ENCODE measurements around the gene IFITM2. TPM values are rescaled to one million over a fixed set of nuclear protein-coding genes. Genes with fewer than 3 reads are reported as not detected.

The IFITM2 gene
- total RNA-seq, 1 donor from 2014 or later = 39.9 TPM

DNA sequence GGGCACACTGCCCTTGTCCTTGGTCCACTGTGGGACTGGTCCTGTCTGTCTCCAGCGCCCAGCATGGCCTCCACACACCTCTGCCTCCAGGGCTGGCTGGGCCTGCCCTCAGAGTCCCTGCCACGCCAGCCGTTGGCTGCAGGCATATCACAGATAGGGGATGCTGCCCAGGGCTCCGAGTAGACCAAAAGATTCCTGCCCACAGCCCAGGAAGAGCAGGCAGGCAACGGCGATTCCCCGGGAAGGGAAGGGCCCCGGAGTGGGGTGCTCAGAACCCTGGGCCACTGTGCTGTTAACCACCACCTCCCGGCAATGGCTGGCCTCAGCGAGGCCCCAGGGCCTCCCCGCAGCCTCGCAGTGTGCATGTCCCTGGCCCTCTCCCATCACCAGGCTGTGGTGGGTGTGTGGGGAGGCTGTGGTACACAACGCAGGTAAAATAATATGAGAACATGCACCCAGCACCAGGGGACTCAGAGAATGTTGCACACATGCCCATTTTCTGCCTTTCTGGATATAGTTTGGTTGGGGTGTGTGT, 10.5 kb upstream of the IFITM2 start:
- TF ChIP-seq, protein P1, sequence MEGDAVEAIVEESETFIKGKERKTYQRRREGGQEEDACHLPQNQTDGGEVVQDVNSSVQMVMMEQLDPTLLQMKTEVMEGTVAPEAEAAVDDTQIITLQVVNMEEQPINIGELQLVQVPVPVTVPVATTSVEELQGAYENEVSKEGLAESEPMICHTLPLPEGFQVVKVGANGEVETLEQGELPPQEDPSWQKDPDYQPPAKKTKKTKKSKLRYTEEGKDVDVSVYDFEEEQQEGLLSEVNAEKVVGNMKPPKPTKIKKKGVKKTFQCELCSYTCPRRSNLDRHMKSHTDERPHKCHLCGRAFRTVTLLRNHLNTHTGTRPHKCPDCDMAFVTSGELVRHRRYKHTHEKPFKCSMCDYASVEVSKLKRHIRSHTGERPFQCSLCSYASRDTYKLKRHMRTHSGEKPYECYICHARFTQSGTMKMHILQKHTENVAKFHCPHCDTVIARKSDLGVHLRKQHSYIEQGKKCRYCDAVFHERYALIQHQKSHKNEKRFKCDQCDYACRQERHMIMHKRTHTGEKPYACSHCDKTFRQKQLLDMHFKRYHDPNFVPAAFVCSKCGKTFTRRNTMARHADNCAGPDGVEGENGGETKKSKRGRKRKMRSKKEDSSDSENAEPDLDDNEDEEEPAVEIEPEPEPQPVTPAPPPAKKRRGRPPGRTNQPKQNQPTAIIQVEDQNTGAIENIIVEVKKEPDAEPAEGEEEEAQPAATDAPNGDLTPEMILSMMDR (IDR thresholded peaks at IDR 0.05; ENCODE audit: insufficient read depth, low read length, poor library complexity, severe bottlenecking) = no peak
- no peaks in the 10 kb centered on the region for H3K36me3 ChIP-seq (ENCODE audit: control insufficient read depth, insufficient read depth, low read length)
- DNase-seq (ENCODE audit: low read depth) = no peak
- no peak overlapping the region for H3K4me3 ChIP-seq (ENCODE audit: low read depth, low read length)
- H3K27me3 ChIP-seq (ENCODE audit: control insufficient read depth, insufficient read depth, low read length) = peaks cover 32% of the 10 kb centered on the region

DNA sequence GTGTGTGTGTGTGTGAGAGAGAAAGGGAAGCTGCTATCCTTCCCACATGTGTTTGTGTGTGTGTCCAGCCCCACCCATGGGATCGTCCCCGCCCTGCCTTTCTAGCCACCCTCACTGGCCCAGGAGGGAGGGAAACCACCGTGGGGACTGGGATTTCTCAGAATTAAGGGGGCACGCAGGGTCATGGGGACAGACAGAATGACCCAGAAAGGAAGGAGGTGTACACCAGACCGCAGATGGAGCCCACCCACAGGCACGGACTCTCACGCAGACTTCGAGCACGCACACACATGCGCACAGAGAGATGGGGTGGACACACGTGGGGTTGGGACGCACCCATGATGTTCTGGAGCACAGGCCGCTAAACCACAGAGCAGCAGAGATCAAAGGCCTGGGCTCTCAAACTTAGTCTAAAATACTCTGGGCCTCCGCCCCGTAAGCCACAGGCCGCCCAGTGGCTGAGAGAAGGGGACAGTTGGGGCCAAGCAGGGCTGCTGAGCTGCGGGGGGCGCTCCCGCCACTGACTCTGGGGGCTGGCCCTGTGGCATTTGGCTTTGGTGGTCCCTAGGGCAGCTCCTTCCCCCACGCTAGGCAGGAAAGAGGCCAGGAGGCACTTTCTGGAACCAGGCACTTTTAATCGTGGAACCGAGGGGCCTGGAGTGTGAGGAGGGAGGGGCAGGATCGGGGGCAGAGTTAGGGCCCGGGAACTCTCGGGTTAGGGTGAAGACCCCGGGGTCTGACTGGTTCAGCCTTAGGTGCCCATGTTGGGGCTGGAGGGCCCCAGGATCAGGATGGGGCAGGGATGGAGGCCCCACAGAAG, 9.8 kb upstream of the IFITM2 start:
- H3K27me3 ChIP-seq (ENCODE audit: control insufficient read depth, insufficient read depth, low read length) = peaks cover 32% of the 10 kb centered on the region
- DNase-seq (ENCODE audit: low read depth) = no peak
- no peaks in the 10 kb centered on the region for H3K36me3 ChIP-seq (ENCODE audit: control insufficient read depth, insufficient read depth, low read length)
- H3K4me3 ChIP-seq (ENCODE audit: low read depth, low read length) = no peak overlapping the region
- TF ChIP-seq, protein P1 (IDR thresholded peaks at IDR 0.05; ENCODE audit: insufficient read depth, low read length, poor library complexity, severe bottlenecking) = no peak

DNA sequence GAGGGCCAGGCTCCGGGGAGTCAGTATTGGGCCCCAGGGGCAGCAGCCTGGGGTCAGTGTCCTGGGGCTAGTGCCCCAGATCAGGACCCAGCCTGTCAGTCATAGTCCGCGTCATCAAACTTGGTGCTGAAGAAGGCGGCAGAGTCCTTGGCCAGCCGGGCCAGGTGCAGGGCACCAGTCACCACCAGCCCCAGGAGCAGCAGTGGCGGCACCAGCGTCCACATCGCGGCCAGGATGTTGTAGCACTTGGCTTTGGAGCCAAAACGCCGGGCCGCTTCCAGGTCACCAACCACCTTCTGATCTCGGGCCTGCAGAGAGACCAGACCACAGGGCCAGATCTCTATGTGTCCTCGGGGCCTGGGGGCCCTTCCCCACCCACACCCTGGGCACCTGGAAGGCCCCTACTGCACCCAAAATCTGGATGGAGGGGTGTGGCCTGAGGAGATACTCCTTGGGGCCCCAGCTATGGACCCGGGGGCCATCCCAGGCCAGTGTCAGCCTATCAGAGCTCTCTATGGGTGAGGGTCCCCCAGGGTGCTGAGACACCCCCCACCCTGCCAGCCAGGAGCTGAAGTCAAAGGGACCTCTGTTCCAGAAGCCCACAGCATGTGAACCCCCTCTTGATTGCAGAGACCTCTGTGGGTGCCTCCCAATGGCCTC, 9.1 kb upstream of the IFITM2 start:
- H3K27me3 ChIP-seq (ENCODE audit: control insufficient read depth, insufficient read depth, low read length) = peaks cover 32% of the 10 kb centered on the region
- no peaks in the 10 kb centered on the region for H3K36me3 ChIP-seq (ENCODE audit: control insufficient read depth, insufficient read depth, low read length)
- H3K4me3 ChIP-seq (ENCODE audit: low read depth, low read length) = no peak overlapping the region
- no peak for DNase-seq (ENCODE audit: low read depth)
- TF ChIP-seq, protein P1 (IDR thresholded peaks at IDR 0.05; ENCODE audit: insufficient read depth, low read length, poor library complexity, severe bottlenecking) = no peak

DNA sequence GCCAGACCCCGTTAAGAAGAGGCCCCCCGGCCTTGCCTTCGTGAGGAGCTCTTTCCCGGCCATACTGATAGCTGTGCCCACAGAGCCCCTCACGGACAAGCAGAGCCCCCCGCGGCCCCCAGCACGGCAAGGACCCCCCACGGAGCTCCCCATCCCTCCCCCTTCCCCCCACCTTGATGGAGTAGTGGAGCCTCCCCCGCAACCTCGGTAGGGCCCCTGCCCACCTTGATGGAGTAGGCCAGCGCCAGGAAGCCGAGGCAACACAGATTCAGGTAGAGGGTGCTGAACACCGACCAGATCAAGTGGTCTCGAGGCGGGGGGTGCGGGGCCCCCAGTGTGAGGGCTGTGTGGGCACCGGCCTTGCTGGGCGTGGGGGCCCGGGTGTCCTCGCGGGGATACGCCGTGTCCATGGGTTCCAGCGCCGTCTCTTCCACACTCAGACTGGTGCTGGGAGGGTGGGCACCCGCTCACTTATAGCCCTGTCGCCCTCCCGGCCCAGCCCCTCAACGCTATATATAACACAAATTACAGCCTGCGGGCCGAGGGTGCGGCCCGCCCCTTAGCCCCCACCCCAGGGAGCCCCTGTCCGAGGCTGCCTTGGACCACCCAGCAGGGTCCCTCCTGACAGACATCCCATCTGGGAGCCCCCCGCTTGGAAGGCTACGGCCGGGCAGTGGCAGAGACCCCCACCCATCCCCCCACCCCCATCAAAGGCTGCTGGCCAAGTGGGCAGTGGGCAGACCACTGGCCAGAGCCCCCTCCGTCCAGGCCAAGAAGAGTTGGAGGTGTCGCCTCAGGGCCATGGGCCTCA, 8.3 kb upstream of the IFITM2 start, which contains the start of gene IFITM5:
Gene IFITM5, minus strand, starts transcription at position 446 of the 811 bp plus-strand sequence. Its CDS starts 36 bp downstream, at position 410.
- TF ChIP-seq, protein P1 (IDR thresholded peaks at IDR 0.05; ENCODE audit: insufficient read depth, low read length, poor library complexity, severe bottlenecking) = no peak
- H3K4me3 ChIP-seq (ENCODE audit: low read depth, low read length) = no peak within 1 kb of the TSS
- DNase-seq (ENCODE audit: low read depth) = no peak

DNA sequence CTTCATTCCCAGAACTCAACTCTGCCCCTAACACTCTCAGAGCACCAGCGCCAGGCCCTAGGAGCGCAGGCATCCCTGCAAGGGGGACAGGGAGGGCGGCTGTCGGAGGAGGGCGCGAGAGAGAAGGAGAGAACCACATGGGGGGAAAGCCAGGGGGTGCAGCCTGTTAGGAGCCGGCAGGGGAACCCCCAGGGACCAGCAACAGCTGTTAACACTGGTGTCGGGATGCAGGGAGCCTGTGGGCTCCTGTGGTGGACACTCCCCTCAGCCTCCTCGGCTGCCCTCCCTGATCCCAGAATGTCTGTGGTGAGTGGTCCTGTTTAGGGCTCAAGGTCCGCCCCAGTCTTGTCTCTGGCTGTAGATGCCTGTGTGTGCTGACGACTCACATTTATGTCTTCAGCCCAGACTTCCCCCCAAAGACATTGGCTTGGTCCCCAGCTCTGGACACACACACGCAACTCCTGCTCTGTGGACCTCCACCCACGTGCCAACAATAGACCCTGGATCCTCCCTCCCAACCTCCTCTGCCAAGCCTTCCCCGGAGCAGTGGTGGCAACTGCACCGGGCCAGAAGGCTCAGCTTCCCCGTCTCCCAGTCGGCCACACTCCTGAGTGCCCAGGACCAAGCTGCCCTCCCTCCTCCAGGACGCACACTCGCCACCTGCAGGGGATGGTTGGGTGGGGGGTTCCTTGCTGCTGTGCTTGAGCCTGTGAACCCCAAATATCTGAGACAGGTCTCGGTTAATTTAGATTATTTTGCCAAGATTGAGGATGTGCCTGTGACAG, 7.5 kb upstream of the IFITM2 start:
- Histone ChIP-seq H3K36me3 (ENCODE audit: control insufficient read depth, insufficient read depth, low read length) (no peaks in the 10 kb centered on the region), H3K4me3 (ENCODE audit: low read depth, low read length) (no peak overlapping the region), H3K27me3 (ENCODE audit: control insufficient read depth, insufficient read depth, low read length) (peaks cover 32% of the 10 kb centered on the region)
- TF ChIP-seq, protein P1 (IDR thresholded peaks at IDR 0.05; ENCODE audit: insufficient read depth, low read length, poor library complexity, severe bottlenecking) = peak; percentile 30
- DNase-seq (ENCODE audit: low read depth) = no peak

More for the DNA sequence above, 8.3 kb upstream of the IFITM2 start, which contains the start of gene IFITM5:
- Histone ChIP-seq H3K27me3 (ENCODE audit: control insufficient read depth, insufficient read depth, low read length) (peaks cover 32% of the 10 kb centered on the region), H3K36me3 (ENCODE audit: control insufficient read depth, insufficient read depth, low read length) (no peaks in the 10 kb centered on the region)

All from kidney epithelial cell (primary cell).